Stimulated activated CD8-positive, alpha-beta memory T cell treated with anti-CD3 and anti-CD28 coated beads, Interleukin-15, amount 100 ng/mL, for 48 hours (primary cell): ENCODE data around the gene INF2.
"Not testable (repeated sequence)": the region's sequence is repeated elsewhere in the genome, so short reads cannot be mapped to it uniquely, and the experiment has no call there.

ENCODE experiments used
- DNase-seq, 2 donors: peaks; one replicate each; pipeline ENCODE4 v3.0.0-alpha.2; 2020; ENCODE audit warnings: low read depth in 2 of 2

INF2 gene

GRCh38 chr14:104657101-104657524, 32.3 kb upstream of the INF2 start:
- no peak for DNase-seq

GRCh38 chr14:104657563-104658324, 31.7 kb upstream of the INF2 start:
- no peak for DNase-seq

- no peak for DNase-seq
These were observed 31.1 kb upstream of the INF2 start for GRCh38 chr14:104658325-104658712.

GRCh38 chr14:104659146-104659545, 30.3 kb upstream of the INF2 start:
- DNase-seq: no peak

GRCh38 chr14:104659764-104660523, 29.5 kb upstream of the INF2 start:
- no peak for DNase-seq

- no peak for DNase-seq
These were observed 28.8 kb upstream of the INF2 start for GRCh38 chr14:104660597-104660996.

- DNase-seq: no peak
These were observed 28.3 kb upstream of the INF2 start for GRCh38 chr14:104661086-104661485.

GRCh38 chr14:104661528-104662157, 27.8 kb upstream of the INF2 start:
- DNase-seq: not testable (repeated sequence)

GRCh38 chr14:104662472-104662871, 26.9 kb upstream of the INF2 start:
- DNase-seq: not testable (repeated sequence)

GRCh38 chr14:104664107-104664506, 25.3 kb upstream of the INF2 start:
- DNase-seq: no peak

GRCh38 chr14:104664588-104664987, 24.8 kb upstream of the INF2 start:
- DNase-seq: no peak

- no peak for DNase-seq
These were observed 24.2 kb upstream of the INF2 start for GRCh38 chr14:104665114-104665656.

- no peak for DNase-seq
These were observed 23.5 kb upstream of the INF2 start for GRCh38 chr14:104665657-104666522.

GRCh38 chr14:104666523-104666895, 22.9 kb upstream of the INF2 start:
- not testable (repeated sequence) for DNase-seq

- DNase-seq: no peak
These were observed 22.4 kb upstream of the INF2 start for GRCh38 chr14:104666981-104667380.

- no peak for DNase-seq
These were observed 19.7 kb upstream of the INF2 start for GRCh38 chr14:104669697-104670096.

GRCh38 chr14:104671330-104671977, 18.0 kb upstream of the INF2 start:
- DNase-seq: not testable (repeated sequence)

GRCh38 chr14:104672119-104672518, 17.3 kb upstream of the INF2 start:
- not testable (repeated sequence) for DNase-seq

GRCh38 chr14:104673481-104673880, 15.9 kb upstream of the INF2 start:
- DNase-seq: no peak

GRCh38 chr14:104675447-104675846, 14.0 kb upstream of the INF2 start:
- DNase-seq: no peak

GRCh38 chr14:104676130-104676693, 13.2 kb upstream of the INF2 start:
- DNase-seq: no peak
